H9 (cell line): ENCODE results near the gene CD300LG. TPM values are rescaled to one million over a fixed set of nuclear protein-coding genes. Genes with fewer than 3 reads are reported as not detected.

Source experiments
- DNase-seq: peaks from one replicate; pipeline ENCODE4 v3.0.0-alpha.2; 2017
- H2AFZ ChIP-seq: one replicate; pipeline ENCODE4 v1.6.1; 2013; ENCODE audit warnings: mild to moderate bottlenecking, low read length, control low read depth, moderate library complexity
- H2AK5ac ChIP-seq: 2 replicates; pipeline ENCODE4 v1.6.1; 2013; ENCODE audit warnings: low read length, control low read depth, mixed read lengths; ENCODE audit not compliant: insufficient read length
- H2BK120ac ChIP-seq: one replicate; pipeline ENCODE4 v1.6.1; 2013; ENCODE audit warnings: low read depth, mild to moderate bottlenecking, low read length, control low read depth, inconsistent platforms; ENCODE audit not compliant: poor library complexity, severe bottlenecking
- H2BK12ac ChIP-seq: 2 replicates; pipeline ENCODE4 v1.6.1; 2013; ENCODE audit warnings: low read length, control low read depth, mixed read lengths, low read depth; ENCODE audit not compliant: insufficient read length
- H2BK15ac ChIP-seq: 2 replicates; pipeline ENCODE4 v1.6.1; 2013; ENCODE audit warnings: low read depth, low read length, control low read depth
- H2BK20ac ChIP-seq: one replicate; pipeline ENCODE4 v1.6.1; 2013; ENCODE audit warnings: low read depth, mild to moderate bottlenecking, low read length, control low read depth, inconsistent platforms; ENCODE audit not compliant: poor library complexity, severe bottlenecking
- H2BK5ac ChIP-seq: 2 replicates; pipeline ENCODE4 v1.6.1; 2013; ENCODE audit warnings: low read length, control low read depth, mixed read lengths; ENCODE audit not compliant: insufficient read length
- H3K14ac ChIP-seq: 2 replicates; pipeline ENCODE4 v1.6.1; 2013; ENCODE audit warnings: low read length, control low read depth; ENCODE audit not compliant: insufficient read depth
- H3K18ac ChIP-seq: 2 replicates; pipeline ENCODE4 v1.6.1; 2013; ENCODE audit warnings: low read depth, mild to moderate bottlenecking, mixed read lengths, low read length, control low read depth; ENCODE audit not compliant: insufficient read length
- H3K23ac ChIP-seq: 2 replicates; pipeline ENCODE4 v1.6.1; 2013; ENCODE audit warnings: low read length, control low read depth, mixed read lengths, low read depth; ENCODE audit not compliant: insufficient read length
- H3K23me2 ChIP-seq: 2 replicates; pipeline ENCODE4 v1.6.1; 2013; ENCODE audit warnings: low read depth, mild to moderate bottlenecking, mixed read lengths, low read length, control low read depth; ENCODE audit not compliant: insufficient read length, poor library complexity, severe bottlenecking
- H3K27ac ChIP-seq: 2 replicates; pipeline ENCODE4 v1.5.1; 2013; ENCODE audit warnings: low read length, control low read depth, mixed read lengths, low read depth; ENCODE audit not compliant: insufficient read length
- H3K27me3 ChIP-seq: 2 replicates; pipeline ENCODE4 v1.6.1; 2013; ENCODE audit warnings: low read length, control low read depth, inconsistent platforms; ENCODE audit not compliant: insufficient read depth
- H3K4ac ChIP-seq: 2 replicates; pipeline ENCODE4 v1.6.1; 2013; ENCODE audit warnings: low read depth, mild to moderate bottlenecking, control low read depth, inconsistent platforms, low read length, moderate library complexity
- H3K4me1 ChIP-seq: 2 replicates; pipeline ENCODE4 v1.6.1; 2013; ENCODE audit warnings: low read length, control low read depth, inconsistent platforms; ENCODE audit not compliant: insufficient read depth
- H3K4me2 ChIP-seq: 2 replicates; pipeline ENCODE4 v1.6.1; 2013; ENCODE audit warnings: low read length, control low read depth, mixed read lengths; ENCODE audit not compliant: insufficient read length, insufficient read depth
- H3K56ac ChIP-seq: 2 replicates; pipeline ENCODE4 v1.6.1; 2013; ENCODE audit warnings: low read depth, mild to moderate bottlenecking, mixed read lengths, low read length, control low read depth; ENCODE audit not compliant: insufficient read length
- H3K79me1 ChIP-seq: 2 replicates; pipeline ENCODE4 v1.6.1; 2013; ENCODE audit warnings: low read depth, mild to moderate bottlenecking, moderate library complexity, low read length, control low read depth, inconsistent platforms; ENCODE audit not compliant: insufficient read depth, poor library complexity, severe bottlenecking
- H3K79me2 ChIP-seq: 2 replicates; pipeline ENCODE4 v1.6.1; 2013; ENCODE audit warnings: low read length, control low read depth, inconsistent platforms; ENCODE audit not compliant: insufficient read depth
- H3K9ac ChIP-seq: 2 replicates; pipeline ENCODE4 v1.6.1; 2013; ENCODE audit warnings: low read length, control low read depth, mixed read lengths; ENCODE audit not compliant: insufficient read length; ENCODE audit errors: extremely low read depth
- H3K9me3 ChIP-seq: one replicate; pipeline ENCODE4 v1.6.1; 2013; ENCODE audit warnings: low read depth, low read length, inconsistent platforms; ENCODE audit not compliant: control insufficient read depth
- H3T11ph ChIP-seq: one replicate; pipeline ENCODE4 v1.6.1; 2013; ENCODE audit warnings: mild to moderate bottlenecking, low read length, control low read depth, inconsistent platforms
- H4K20me1 ChIP-seq: one replicate; pipeline ENCODE4 v1.6.1; 2013; ENCODE audit not compliant: control insufficient read depth, insufficient read length, insufficient read depth
- H4K5ac ChIP-seq: 2 replicates; pipeline ENCODE4 v1.6.1; 2013; ENCODE audit warnings: low read depth, mild to moderate bottlenecking, mixed read lengths, low read length, control low read depth; ENCODE audit not compliant: insufficient read length
- H4K8ac ChIP-seq: replicated peaks from 2 replicates; pipeline ENCODE4 v1.6.1; 2013; ENCODE audit warnings: low read length, control low read depth, mixed read lengths, low read depth; ENCODE audit not compliant: insufficient read length
- H4K91ac ChIP-seq: 2 replicates; pipeline ENCODE4 v1.6.1; 2013; ENCODE audit warnings: low read depth, mild to moderate bottlenecking, moderate library complexity, mixed read lengths, low read length, control low read depth; ENCODE audit not compliant: insufficient read length
- H3K27ac Mint-ChIP-seq, 3 experiments: 2 replicates in 2 of 3; 3 replicates in 1 of 3; pipeline ENCODE4 v1.8.0; 2020 to 2021; ENCODE audit warnings: mixed read lengths in 3 of 3, mild to moderate bottlenecking in 1 of 3, moderate library complexity in 1 of 3
- H3K27me3 Mint-ChIP-seq: 2 replicates; pipeline ENCODE4 v1.8.0; 2021; ENCODE audit warnings: low read depth, mild to moderate bottlenecking, moderate library complexity, mixed read lengths
- H3K36me3 Mint-ChIP-seq, 3 experiments: 2 replicates in 2 of 3; 3 replicates in 1 of 3; pipeline ENCODE4 v1.8.0; 2020 to 2021; ENCODE audit warnings: low read depth in 3 of 3, mixed read lengths in 3 of 3; ENCODE audit not compliant: insufficient read depth in 1 of 3
- H3K4me1 Mint-ChIP-seq, 2 experiments: 2 replicates each; pipeline ENCODE4 v1.8.0; 2020; ENCODE audit warnings: mixed read lengths in 2 of 2
- H3K4me3 Mint-ChIP-seq, 2 experiments: 2 replicates in 1 of 2; 3 replicates in 1 of 2; pipeline ENCODE4 v1.8.0; 2020 to 2021; ENCODE audit warnings: mild to moderate bottlenecking in 2 of 2, mixed read lengths in 2 of 2, moderate library complexity in 1 of 2
- H3K9me3 Mint-ChIP-seq, 2 experiments: 2 replicates in 1 of 2; 3 replicates in 1 of 2; pipeline ENCODE4 v1.8.0; 2020; ENCODE audit warnings: mild to moderate bottlenecking in 2 of 2, mixed read lengths in 2 of 2, moderate library complexity in 1 of 2
- WGBS: extraction: QIAGEN DNeasy Blood & Tissue Kit; methylation state at CpG from one replicate; pipeline ENCODE4 v1.1.7; 2013; ENCODE audit warnings: missing lambda C conversion rate, low lambda C conversion rate, mixed read lengths; ENCODE audit not compliant: insufficient read length; ENCODE audit errors: extremely low coverage; 5-methylcytosine and 5-hydroxymethylcytosine counted together
- total RNA-seq: library from RNA; stranded (reverse); gene quantifications from 2 replicates; pipeline ENCODE4 v1.2.1, GENCODE V29; 2021
- TF ChIP-seq, protein P1 (sequence below): fragments of 200-600 bp; sonication (generic); conservative IDR thresholded peaks from 3 replicates; pipeline ENCODE4 v1.8.0; 2021; ENCODE audit warnings: antibody characterized with exemption, mild to moderate bottlenecking

The CD300LG gene
- total RNA-seq, 1 experiment from 2014 or later = not detected

DNA sequence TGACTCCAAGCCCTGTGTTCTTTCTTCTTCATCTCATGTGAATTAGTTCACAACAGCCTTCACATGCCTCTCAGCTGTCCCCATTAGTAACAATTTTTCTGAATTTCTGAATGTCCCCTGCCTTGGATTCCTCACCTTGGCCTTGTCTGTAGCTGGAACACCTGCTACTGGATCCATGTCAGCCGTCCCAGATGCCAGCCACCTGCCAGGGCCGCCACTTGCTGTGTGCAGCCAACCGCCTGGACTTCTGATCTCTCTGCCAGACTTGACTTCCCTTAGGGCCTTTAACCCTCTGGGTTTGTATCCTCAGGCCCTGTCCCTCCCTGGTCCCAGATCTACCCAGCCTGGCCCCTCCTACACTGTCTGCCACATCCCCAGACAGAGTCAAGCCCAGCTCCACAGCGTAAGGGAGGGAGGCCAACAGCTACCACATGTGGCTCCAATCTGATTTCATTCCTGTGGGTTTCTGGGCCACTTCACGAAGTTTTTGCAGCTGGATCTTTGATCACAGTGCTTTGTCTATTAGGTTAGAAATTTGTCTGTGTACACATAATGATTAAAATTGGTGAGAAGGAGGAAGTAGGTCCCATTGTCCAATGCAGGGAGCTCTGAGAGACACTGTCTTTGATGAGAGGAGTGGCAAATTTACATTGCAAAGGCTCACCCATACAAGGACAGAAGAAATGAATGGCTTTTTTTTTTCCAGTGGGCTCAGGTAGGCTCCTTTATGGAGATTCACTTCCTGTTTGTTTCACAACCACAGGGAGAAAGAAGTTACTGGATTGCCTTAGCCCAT lies 45.1 kb downstream of the CD300LG start:
- Mint-ChIP-seq H3K9me3 (no peaks in the 10 kb centered on the region), H3K4me3 (peak overlapping the region; percentile 26 to 64; a peak in 4 of 5 replicates), H3K4me1 (peaks cover 25 to 33% of the 10 kb centered on the region in 2 experiments), H3K27me3 (no peaks in the 10 kb centered on the region), H3K36me3 (peaks cover 5 to 23% (median 16%) of the 10 kb centered on the region in 3 experiments; a peak in 5 of 7 replicates), H3K27ac (peak overlapping the region; percentile 5 to 87 (median 72); a peak in 6 of 7 replicates)
- Histone ChIP-seq H3K79me1 (no peaks in the 10 kb centered on the region), H2BK12ac (no peak overlapping the region), H2BK20ac (peak overlapping the region; percentile 65), H2AK5ac (no peak overlapping the region), H3K79me2 (no peaks in the 10 kb centered on the region), H3T11ph (no peak overlapping the region), H3K9me3 (no peaks in the 10 kb centered on the region), H2BK5ac (no peak overlapping the region), H4K20me1 (peaks cover 4% of the 10 kb centered on the region), H3K14ac (no peak overlapping the region), H4K5ac (no peak overlapping the region), H3K4me1 (peaks cover 13% of the 10 kb centered on the region), H2AFZ (no peak overlapping the region), H2BK15ac (no peak overlapping the region), H3K56ac (no peak overlapping the region), H3K27ac (peak overlapping the region; percentile 69), H3K18ac (no peak overlapping the region), H2BK120ac (no peak overlapping the region), H4K91ac (no peak overlapping the region), H3K27me3 (no peaks in the 10 kb centered on the region), H3K23me2 (no peaks in the 10 kb centered on the region), H4K8ac (no peak overlapping the region), H3K9ac (no peak overlapping the region), H3K4ac (no peak overlapping the region), H3K23ac (no peak overlapping the region), H3K4me2 (peak overlapping the region; percentile 38)
- DNase-seq = peak; percentile 69
- TF ChIP-seq, protein P1, sequence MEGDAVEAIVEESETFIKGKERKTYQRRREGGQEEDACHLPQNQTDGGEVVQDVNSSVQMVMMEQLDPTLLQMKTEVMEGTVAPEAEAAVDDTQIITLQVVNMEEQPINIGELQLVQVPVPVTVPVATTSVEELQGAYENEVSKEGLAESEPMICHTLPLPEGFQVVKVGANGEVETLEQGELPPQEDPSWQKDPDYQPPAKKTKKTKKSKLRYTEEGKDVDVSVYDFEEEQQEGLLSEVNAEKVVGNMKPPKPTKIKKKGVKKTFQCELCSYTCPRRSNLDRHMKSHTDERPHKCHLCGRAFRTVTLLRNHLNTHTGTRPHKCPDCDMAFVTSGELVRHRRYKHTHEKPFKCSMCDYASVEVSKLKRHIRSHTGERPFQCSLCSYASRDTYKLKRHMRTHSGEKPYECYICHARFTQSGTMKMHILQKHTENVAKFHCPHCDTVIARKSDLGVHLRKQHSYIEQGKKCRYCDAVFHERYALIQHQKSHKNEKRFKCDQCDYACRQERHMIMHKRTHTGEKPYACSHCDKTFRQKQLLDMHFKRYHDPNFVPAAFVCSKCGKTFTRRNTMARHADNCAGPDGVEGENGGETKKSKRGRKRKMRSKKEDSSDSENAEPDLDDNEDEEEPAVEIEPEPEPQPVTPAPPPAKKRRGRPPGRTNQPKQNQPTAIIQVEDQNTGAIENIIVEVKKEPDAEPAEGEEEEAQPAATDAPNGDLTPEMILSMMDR = no peak
- no CpG with 5 or more reads among the region's 5 CpGs for WGBS
